HS-5 (cell line): ENCODE measurements around the gene MYPN.
"Not testable (repeated sequence)": the region's sequence is repeated elsewhere in the genome, so short reads cannot be mapped to it uniquely, and the experiment has no call there.

Experiments
- DNase-seq: peaks from one replicate; pipeline ENCODE4 v3.0.0-alpha.2; 2012; ENCODE audit warnings: low read depth

MYPN gene

GRCh38 chr10:68171539-68172080 lies 62.3 kb downstream of the MYPN start:
- no peak for DNase-seq

DNA sequence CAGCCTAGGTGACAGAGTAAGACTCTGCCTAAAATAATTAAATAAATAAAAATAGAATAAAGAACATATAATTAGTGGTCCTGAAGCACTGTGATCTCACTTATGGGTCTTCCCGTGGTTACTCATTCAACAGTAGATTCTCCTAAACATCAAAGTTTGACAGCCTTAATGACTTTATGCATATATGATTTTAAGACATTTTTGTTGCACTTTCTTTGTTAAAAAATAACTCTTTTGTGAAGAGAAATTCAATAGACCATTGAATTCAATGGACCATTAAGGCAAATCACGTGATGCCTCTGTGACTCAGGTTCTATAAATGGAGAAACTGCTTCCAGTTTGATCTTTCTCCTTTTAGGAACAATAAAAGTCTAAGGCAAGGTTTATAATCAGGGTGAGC lies 63.0 kb downstream of the MYPN start:
- DNase-seq, result no peak

DNA sequence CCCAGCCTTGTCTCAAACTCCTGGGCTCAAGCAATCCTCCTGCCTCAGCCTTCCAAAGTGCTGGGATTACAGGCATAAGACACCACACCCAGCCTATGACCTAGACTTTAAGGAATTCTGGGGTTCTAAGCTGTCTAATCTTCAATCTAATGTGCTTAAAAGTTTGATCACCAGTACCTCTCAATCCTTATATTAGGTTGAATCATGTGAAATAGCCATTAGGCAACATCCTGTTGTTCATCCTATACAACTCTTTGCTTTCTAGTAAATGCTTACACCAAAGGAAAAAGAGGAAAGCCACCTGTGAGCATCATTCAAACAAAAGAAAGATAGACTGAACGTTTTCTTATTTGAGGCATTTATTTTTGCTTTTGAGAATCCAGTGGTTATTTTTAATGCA lies 66.7 kb downstream of the MYPN start:
- no peak for DNase-seq

GRCh38 chr10:68176797-68177196 lies 67.5 kb downstream of the MYPN start:
- no peak for DNase-seq

GRCh38 chr10:68178592-68178991 lies 69.3 kb downstream of the MYPN start:
- DNase-seq, result no peak

GRCh38 chr10:68179016-68179415 lies 69.7 kb downstream of the MYPN start:
- DNase-seq, result no peak

DNA sequence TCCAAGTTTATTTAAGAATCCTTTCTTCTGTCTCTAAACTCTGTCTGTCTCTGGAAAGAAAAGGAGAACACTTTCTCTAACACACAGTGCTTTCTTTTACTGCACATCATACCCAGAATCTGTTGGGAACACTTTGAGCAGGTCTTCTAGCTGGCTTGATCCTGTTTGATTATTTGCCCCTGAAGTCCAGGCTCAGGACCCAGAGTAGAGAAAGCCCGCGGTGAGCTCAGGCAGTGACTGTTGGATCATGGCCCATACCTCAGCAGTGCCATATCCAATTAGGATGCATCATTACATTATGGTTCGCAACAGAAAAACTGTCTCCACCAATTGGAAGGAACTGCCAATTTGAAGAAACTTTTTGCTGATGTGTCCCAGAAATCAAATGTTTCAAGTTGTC lies 71.2 kb downstream of the MYPN start:
- no peak for DNase-seq

- no peak for DNase-seq
These were observed 75.3 kb downstream of the MYPN start for GRCh38 chr10:68184546-68184945.

DNA sequence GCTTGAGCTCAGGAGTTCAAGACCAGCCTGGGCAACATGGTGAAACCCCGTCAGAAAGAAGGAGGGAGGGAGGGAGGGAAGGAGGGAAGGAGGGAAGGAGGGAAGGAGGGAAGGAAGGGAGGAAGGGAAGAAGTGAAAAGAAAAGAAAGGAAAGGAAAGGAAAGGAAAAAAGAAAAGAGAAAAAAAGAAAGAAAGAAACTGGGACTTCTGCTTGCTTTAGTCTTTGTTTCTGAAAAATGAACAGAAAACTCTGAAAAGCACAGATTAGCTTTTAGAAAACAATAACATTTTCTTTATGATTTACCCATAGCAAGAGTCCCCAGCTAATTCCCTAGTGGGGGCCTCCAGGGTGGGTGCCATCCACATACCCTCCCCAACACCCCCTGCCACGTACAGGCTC lies 75.8 kb downstream of the MYPN start:
- no peak for DNase-seq

- DNase-seq, result no peak
These were observed 79.5 kb downstream of the MYPN start for GRCh38 chr10:68188835-68189234.

DNA sequence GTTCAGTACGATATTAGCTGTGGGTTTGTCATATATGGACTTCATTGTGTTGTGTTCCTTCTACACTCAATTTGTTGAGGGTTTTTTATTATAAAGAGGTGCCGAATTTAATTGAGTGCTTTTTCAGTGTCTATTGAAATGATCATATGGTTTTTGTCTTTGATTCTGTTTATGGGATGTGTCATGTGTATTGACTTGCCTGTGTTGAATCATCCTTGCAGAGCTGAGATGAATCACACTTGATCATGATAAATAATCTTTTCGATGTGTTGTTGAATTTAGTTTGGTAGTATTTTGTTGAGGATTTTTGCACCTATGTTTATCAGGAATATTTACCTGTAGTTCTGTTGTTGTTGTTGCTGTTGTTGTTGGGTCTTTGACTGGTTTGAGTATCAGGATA lies 82.8 kb downstream of the MYPN start:
- DNase-seq, result no peak

DNA sequence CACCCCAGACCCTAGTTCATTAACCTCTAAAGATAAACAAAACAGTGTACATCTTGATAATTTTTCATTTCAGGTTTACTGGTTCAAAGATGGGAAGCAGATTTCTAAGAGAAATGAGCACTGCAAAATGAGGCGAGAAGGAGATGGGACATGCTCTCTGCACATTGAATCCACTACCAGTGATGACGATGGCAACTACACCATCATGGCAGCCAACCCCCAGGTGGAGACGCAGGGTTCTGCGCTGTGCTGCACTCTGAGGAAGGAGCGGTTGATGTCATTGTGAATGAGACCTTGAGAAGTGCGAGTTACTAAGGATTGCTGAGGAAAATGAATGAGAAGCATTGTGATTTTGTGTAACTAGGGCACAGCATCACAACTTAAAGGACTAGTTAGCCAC lies 85.0 kb downstream of the MYPN start:
- DNase-seq, result no peak

- DNase-seq, result not testable (repeated sequence)
These were observed 86.5 kb downstream of the MYPN start for GRCh38 chr10:68195776-68196175.

- no peak for DNase-seq
These were observed 87.4 kb downstream of the MYPN start for GRCh38 chr10:68196701-68197100.

GRCh38 chr10:68202960-68203353 lies 93.7 kb downstream of the MYPN start:
- peak; percentile 44 for DNase-seq

DNA sequence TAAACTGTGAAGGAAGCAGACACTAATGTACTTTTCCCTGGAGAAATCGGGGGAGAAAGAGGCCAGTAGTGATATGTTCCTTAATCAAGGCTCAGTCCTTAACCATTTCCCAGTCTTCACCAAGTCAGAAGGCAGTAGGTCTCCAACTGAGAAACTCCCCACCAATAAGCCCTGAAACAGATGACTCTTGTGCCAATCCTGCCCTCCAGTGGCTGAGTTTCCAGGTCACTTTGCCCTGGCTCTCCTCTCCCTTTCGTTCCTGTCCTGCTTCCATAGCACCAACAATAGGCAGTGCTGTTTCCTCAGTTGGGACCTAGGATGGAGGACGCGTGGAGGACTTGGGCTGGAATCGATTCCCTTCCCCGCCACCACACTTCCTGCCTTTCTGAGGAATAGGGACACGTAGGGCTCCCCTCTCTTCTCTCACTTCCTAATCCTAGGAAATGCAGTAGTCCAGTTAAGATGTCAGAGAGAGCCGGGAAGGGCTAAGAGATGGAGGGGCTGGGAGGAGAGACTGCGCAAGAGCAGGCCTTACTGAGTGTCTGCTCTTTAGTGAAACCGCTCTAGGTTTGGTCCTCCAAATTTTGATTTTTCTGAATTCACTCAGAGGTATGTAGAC lies 99.2 kb downstream of the MYPN start:
- peak; percentile 74 for DNase-seq

DNA sequence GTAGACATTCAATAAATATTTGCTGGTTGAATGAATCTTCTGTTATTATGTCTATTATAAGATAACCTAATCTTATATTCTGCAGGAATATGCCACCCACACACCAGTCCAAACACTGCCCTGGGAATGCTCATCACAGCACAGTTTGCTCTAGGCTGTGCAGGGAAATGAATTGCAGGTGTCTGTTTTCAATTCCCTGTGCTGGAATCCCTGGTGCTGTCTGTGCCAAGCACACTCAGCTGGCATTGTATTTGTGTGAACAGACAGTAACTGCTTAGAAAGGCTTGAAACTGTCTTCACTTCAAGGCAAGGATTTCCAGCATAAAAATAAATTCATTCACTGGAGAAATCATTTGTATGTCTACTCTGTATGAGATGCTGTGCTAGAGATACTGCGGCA lies 102.4 kb downstream of the MYPN start:
- no peak for DNase-seq

- DNase-seq, result no peak
These were observed 103.5 kb downstream of the MYPN start for GRCh38 chr10:68212721-68213352.

DNA sequence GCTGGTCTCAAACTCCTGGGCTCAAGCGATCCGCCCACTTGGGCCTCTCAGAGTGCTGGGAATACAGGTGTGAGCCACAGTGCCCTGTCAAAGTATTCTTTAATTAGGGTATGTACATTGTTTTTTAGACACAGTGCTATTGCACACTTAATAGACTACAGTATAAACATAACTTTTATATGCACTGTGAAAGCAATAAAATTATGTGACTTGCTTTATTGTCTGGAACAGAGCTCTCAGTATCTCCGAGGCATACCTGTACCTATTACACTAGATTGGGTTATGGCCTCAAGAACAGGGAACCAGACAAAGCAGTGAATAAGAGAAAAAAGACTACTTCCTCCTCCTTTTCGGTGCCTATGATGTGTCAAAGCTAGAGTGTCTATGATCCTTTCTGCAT lies 109.5 kb downstream of the MYPN start:
- no peak for DNase-seq

DNA sequence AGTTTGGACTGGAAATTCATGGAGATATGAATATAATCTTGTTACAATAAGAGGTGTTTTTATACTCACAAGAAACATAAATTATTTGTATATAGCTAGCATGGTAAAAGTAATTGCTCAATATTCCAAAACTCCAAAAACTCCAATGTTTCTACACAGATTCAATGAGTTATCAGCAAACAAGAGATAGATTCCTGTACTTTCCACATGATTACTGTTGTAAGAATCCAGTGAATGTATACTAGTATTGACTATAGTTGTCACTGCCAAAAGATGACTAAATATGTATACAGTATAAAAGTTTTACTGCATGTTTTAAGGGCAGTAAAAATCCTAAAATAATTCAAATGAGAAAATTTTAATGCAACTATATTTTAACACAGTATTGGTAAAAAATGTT lies 111.9 kb downstream of the MYPN start:
- DNase-seq, result no peak

DNA sequence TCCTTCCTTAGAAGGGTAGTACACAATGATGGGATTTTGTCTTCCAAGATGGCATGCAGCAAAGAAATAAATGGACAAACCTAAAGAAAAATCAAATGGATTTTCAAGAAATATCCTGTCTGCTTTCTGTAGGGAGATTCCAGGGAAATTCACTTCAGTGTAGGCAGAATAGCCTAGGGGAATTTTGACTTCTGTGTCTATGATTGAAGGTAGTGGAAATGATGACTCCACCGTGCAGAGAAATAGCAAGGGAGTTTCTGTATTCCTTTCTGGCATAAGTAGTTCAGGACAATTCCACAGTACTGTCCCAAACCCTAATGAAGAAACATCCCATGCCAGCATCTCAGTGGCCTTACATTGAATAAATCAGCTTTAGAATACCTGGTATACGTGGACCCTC lies 113.1 kb downstream of the MYPN start:
- DNase-seq, result no peak

DNA sequence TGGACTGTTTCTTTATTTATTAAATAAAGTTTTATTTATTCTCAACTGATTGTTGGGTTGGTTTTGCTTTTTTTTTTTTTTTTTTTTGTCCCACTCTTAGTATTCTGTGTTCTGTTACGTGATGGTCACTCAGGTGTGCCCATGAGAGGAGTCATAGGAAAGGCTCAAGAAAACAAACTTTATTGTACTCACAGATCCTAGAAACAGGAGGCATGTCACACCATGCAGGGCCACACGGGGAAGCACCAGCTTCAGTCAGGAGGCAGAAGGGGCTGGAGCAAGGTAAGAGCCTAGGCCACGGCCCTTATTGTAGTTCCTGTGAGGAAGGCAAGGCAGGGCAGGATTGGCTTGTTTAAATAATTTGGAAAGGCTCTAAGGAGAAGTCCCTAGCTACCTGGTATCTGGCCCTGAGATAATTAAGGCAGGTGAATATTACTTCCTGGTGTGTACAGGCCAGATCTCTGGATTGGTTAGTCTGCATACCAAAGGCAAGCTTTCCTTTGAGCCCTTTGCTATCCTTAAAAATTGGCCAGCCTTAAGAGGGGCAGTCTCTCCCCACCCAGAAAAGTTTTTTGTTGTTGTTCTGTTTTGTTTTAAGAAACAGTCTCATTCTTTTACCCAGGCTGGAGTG lies 114.4 kb downstream of the MYPN start:
- no peak for DNase-seq

DNA sequence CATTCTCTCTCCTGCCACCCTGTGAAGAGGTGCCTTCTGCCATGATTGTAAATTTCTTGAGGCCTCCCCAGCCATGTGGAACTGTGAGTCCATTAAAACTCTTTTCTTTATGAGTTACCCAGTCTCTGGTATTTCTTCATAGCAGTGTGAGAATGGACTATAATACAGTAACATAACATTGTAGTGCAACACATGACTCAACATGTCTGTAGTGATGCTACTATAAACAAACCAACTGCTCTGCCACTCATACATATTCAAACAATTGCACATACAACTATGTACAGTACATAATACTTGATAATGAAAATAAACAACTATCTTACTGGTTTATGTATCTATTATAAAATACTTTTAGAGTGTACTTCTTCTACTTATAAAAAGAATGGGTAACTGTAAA lies 115.5 kb downstream of the MYPN start:
- no peak for DNase-seq

DNA sequence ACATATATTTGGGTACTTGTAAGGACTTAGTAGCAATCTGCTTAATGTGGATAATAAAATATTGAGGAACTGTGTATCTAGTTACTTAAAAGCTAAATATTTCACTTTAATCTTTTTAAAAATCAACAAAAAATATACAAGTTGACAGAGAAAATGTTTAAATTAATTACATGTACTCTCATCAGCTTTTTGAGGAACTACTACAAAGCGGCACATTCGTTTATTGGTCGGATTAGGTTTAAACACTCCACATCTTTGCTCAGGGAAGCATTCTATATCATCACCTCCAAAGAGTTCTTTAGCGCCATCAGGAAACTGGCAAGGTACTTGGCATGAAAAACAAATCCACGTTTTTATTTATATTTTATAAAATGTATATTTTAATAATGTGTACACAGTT lies 121.0 kb downstream of the MYPN start:
- no peak for DNase-seq
